ENCODE results near the gene CD8B2. TPM values are rescaled to one million over a fixed set of nuclear protein-coding genes. Genes with fewer than 3 reads are reported as not detected.

Gene CD8B2
- total RNA-seq, 1 donor from 2014 or later = 0.54 TPM

DNA sequence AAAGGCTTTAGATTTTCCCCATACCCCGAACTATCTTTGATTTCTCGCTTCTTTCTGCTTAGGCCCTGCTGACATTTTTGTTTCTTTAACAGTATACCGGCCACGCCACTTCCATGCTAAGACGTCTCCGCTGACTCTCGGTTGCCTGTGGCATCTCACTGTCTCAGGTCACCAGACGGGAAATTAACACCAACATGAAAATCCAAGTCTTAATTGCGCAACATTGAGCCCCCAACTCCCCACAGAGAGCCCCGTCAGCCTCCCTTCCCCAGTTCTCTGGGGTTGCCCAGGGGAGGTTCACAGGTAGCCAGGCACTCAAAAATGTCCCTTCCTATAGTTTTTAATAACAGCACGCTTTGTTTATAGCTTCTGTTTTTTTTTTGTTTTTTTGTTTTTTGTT, 30.2 kb downstream of the CD8B2 start:
- intact Hi-C loops (cut with micrococcal nuclease) = no loop called here
- DNase-seq (ENCODE audit: low spot score) = no peak
- Mint-ChIP-seq H3K27ac (no peak overlapping the region), H3K27me3 (ENCODE audit: insufficient read depth) (no peaks in the 10 kb centered on the region), H3K9me3 (no peaks in the 10 kb centered on the region), H3K4me1 (ENCODE audit: low read depth) (no peaks in the 10 kb centered on the region), H3K4me3 (no peak overlapping the region), H3K36me3 (ENCODE audit: low read depth) (no peaks in the 10 kb centered on the region)

DNA sequence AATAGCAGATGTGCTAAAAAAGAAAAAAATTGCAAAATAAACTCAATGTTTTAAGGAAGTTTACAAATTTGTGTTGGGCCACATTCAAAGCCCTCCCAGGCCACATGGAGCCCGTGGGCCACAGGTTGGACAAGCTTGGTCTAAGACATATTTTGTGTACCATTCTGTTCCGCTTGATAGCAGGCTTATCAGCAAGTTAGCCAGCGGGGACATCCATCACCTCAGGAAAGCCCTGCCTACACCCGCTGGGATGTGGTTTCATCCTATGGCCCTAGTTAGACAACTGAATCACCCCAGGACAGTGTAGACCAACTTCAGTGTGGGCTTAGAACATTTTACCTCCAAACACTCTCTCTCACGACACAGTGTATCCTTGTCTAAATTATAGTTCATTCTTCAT, 32.6 kb downstream of the CD8B2 start:
- DNase-seq (ENCODE audit: low spot score) = no peak
- Mint-ChIP-seq H3K27ac (no peak overlapping the region), H3K9me3 (peaks cover 12% of the 10 kb centered on the region), H3K4me3 (no peak overlapping the region), H3K4me1 (ENCODE audit: low read depth) (no peaks in the 10 kb centered on the region), H3K36me3 (ENCODE audit: low read depth) (no peaks in the 10 kb centered on the region), H3K27me3 (ENCODE audit: insufficient read depth) (no peaks in the 10 kb centered on the region)
- intact Hi-C loops (cut with micrococcal nuclease) = no loop called here

DNA sequence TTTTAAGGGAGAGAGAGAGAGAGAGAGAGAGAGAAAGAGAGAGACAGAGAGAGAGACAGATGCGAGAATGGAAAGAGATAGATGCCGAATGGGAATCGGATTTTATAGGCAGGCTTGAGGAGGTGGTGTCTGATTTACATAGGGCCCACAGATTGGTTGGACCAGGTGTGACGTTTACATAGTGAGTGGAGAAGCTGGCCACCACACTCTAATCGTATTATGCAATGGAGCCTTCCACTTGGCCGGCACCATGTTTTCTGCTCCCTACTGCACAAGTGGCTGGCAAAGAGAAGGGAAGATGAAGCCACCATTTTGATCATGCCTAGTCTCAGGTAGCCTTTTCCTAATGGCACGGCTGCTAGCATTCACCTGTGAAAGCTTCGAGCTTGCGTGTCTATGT, 33.9 kb downstream of the CD8B2 start:
- no peak overlapping the region for H3K4me3 Mint-ChIP-seq
- no peak overlapping the region for H3K27ac Mint-ChIP-seq
- no peaks in the 10 kb centered on the region for H3K36me3 Mint-ChIP-seq (ENCODE audit: low read depth)
- peaks cover 17% of the 10 kb centered on the region for H3K9me3 Mint-ChIP-seq
- no peaks in the 10 kb centered on the region for H3K4me1 Mint-ChIP-seq (ENCODE audit: low read depth)
- intact Hi-C loops (cut with micrococcal nuclease) = no loop called here
- no peaks in the 10 kb centered on the region for H3K27me3 Mint-ChIP-seq (ENCODE audit: insufficient read depth)
- no peak for DNase-seq (ENCODE audit: low spot score)

DNA sequence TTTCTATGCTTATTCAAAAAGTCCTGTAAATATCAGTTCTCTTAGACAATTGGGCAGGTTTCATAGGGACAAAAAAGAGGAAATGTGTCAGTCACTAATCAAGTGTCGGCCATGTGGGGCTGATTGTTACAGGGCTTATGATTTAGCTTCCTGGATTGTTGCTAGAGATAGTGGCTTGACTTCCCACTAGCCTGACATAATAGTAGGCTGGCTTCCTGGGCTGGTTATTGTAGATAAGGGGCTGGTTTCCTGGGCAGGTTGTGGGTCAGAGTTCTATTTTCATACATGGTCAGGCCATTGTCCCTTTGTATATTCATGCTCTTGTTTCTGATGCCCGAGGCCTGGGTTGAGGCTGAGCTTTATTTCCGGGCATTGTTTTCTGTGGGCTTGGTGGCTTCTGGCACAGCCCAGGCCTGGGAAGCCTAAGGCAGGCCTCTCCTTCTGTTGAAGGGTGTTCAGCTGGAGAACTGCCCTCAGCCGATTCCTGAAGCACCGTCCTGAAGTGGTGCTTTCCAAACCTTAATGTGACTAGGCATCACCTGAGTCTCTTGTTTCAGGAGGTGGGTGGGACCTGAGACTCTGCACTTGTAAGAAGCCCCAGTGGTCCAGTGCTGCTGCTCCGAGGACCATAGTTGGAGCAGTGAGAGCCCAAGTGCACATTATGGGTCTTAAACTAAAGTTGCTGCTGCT, 37.0 kb downstream of the CD8B2 start:
- DNase-seq (ENCODE audit: low spot score) = no peak
- H3K27me3 Mint-ChIP-seq (ENCODE audit: insufficient read depth) = no peaks in the 10 kb centered on the region
- H3K36me3 Mint-ChIP-seq (ENCODE audit: low read depth) = no peaks in the 10 kb centered on the region
- H3K27ac Mint-ChIP-seq = no peak overlapping the region
- intact Hi-C loops (cut with micrococcal nuclease) = no loop called here
- no peaks in the 10 kb centered on the region for H3K4me1 Mint-ChIP-seq (ENCODE audit: low read depth)
- H3K9me3 Mint-ChIP-seq = peaks cover 17% of the 10 kb centered on the region
- H3K4me3 Mint-ChIP-seq = no peak overlapping the region

DNA sequence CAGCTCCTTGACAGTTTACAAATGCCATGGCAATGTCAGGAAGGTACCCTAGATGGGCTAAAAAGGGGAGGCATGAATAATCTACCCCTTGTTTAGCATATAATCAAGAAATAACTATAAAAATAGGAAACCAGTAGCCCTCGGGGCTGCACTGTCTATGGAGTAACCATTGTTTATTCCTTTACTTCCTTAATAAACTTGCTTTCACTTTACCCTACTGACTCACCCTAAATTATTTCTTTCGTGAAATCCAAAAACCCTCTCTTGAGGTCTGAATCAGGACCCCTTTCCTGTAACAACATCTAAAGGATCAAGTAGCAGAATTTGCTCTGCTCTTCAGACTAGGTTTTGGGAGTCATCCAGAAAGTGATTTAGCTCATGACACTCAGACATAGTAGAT, 43.7 kb downstream of the CD8B2 start:
- Mint-ChIP-seq H3K36me3 (ENCODE audit: low read depth) (no peaks in the 10 kb centered on the region), H3K4me1 (ENCODE audit: low read depth) (no peaks in the 10 kb centered on the region), H3K27me3 (ENCODE audit: insufficient read depth) (peaks cover 2% of the 10 kb centered on the region), H3K9me3 (no peaks in the 10 kb centered on the region), H3K27ac (no peak overlapping the region), H3K4me3 (no peak overlapping the region)
- intact Hi-C loops (cut with micrococcal nuclease) = no loop called here
- DNase-seq (ENCODE audit: low spot score) = no peak

DNA sequence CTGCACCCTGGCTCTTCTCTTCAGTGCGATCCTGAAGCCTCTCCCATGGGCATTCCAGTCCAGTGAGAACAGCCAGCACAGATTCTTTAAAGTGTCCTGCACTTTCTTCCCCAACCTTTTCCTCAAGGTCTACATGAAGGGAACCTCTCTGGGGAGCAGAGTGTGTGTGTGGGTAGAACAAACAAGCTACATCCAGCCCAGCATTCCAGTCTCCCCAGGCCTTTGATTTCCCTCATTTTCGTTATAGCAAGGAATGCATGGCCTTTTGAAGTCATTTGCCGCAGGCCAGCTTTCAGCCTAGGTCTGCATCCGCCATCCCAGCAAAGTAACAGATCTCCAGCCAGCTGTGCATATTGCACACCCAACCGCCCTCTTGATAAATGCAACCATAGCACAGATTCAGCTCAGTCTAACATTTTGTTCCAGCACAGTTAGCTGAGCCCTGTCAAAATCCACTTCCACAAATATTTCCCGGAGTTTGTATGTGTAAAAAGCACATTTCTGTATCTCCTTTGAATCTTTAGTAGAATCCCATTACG, 44.6 kb downstream of the CD8B2 start:
- H3K9me3 Mint-ChIP-seq = no peaks in the 10 kb centered on the region
- no peak overlapping the region for H3K4me3 Mint-ChIP-seq
- no peak overlapping the region for H3K27ac Mint-ChIP-seq
- intact Hi-C loops (cut with micrococcal nuclease) = no loop called here
- H3K4me1 Mint-ChIP-seq (ENCODE audit: low read depth) = no peaks in the 10 kb centered on the region
- H3K27me3 Mint-ChIP-seq (ENCODE audit: insufficient read depth) = peaks cover 2% of the 10 kb centered on the region
- no peak for DNase-seq (ENCODE audit: low spot score)
- no peaks in the 10 kb centered on the region for H3K36me3 Mint-ChIP-seq (ENCODE audit: low read depth)

DNA sequence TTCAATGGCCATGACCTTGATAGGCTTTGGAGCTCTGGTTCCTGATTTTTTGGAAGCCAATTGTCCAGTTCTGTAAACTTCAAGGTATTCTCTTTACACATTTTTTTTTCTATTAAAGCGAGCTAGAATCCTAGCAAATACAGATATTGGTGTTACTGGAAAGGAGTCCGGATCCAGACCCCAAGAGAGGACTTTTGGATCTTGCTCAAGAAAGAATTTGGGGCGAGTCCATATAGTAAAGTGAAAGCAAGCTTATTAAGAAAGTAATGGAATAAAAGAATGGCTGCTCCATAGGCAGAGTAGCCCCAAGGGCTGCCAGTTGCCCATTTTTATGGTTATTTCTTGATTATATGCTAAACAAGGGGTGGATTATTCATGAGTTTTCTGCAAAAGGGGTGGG, 45.1 kb downstream of the CD8B2 start:
- Mint-ChIP-seq H3K4me3 (no peak overlapping the region), H3K4me1 (ENCODE audit: low read depth) (no peaks in the 10 kb centered on the region), H3K27me3 (ENCODE audit: insufficient read depth) (peaks cover 2% of the 10 kb centered on the region), H3K36me3 (ENCODE audit: low read depth) (no peaks in the 10 kb centered on the region), H3K9me3 (no peaks in the 10 kb centered on the region), H3K27ac (no peak overlapping the region)
- intact Hi-C loops (cut with micrococcal nuclease) = no loop called here
- DNase-seq (ENCODE audit: low spot score) = no peak

DNA sequence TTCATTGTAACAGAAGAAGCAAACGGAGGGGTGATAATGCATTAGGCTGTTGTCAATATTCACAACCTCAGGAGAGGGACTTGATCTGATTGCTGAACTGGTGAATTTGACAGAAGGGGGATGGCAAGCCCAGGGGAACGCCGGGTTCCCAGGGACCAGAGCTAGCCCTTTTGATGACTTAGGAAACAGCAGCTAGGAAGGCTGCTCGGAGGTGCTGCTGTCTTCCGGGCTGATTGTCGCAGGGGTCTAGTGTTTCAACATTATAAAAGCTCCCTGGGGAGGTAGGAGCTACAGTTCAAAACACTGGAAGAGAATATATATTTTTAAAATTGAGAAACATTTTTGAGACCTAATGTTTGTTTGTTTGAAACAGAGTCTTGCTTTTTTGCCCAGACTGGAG, 47.3 kb downstream of the CD8B2 start:
- no peaks in the 10 kb centered on the region for H3K4me1 Mint-ChIP-seq (ENCODE audit: low read depth)
- intact Hi-C loops (cut with micrococcal nuclease) = no loop called here
- H3K4me3 Mint-ChIP-seq = no peak overlapping the region
- H3K36me3 Mint-ChIP-seq (ENCODE audit: low read depth) = no peaks in the 10 kb centered on the region
- H3K9me3 Mint-ChIP-seq = no peaks in the 10 kb centered on the region
- H3K27me3 Mint-ChIP-seq (ENCODE audit: insufficient read depth) = peaks cover 2% of the 10 kb centered on the region
- DNase-seq (ENCODE audit: low spot score) = no peak
- no peak overlapping the region for H3K27ac Mint-ChIP-seq

DNA sequence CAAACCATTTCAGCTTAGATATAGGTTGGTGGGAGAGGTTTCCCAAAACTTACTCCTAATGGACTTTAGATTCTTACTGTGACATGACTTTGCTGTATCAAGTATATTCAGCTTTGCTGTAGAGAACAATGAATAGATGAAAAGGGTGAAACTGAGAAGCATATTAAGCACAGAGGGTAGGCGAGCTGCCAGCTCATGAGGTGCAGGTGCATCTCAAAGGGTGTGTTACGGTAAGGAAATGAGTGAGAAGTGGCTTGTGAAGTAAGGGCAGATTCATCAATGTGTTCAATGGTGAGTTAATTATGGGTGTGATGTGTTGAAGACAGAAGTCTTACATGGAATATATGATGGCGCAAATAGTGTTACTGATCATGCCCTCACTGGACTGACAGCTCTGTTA, 49.3 kb downstream of the CD8B2 start:
- Mint-ChIP-seq H3K4me1 (ENCODE audit: low read depth) (no peaks in the 10 kb centered on the region), H3K36me3 (ENCODE audit: low read depth) (no peaks in the 10 kb centered on the region), H3K9me3 (no peaks in the 10 kb centered on the region), H3K27me3 (ENCODE audit: insufficient read depth) (peaks cover 3% of the 10 kb centered on the region), H3K4me3 (no peak overlapping the region), H3K27ac (no peak overlapping the region)
- no peak for DNase-seq (ENCODE audit: low spot score)
- intact Hi-C loops (cut with micrococcal nuclease) = no loop called here

DNA sequence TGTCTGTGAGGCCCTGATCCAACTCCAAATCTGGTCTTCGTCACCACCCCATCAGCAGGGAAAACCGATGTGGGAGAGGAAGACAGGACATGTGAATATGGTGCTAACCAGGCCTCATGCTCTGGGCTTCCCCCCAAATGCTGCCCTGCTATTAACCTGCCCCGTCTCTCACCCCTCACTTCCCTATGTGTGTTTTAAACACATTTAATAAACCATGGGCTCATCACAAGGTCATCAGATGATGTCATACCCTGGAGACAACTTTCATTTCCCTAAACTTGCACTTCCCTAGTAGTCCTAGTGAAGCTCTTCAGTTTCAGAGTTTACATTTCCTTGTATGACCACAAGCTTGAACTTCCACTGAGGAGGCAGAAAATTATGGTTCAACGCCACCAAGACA, 49.9 kb downstream of the CD8B2 start:
- DNase-seq (ENCODE audit: low spot score) = no peak
- intact Hi-C loops (cut with micrococcal nuclease) = no loop called here
- Mint-ChIP-seq H3K4me1 (ENCODE audit: low read depth) (no peaks in the 10 kb centered on the region), H3K36me3 (ENCODE audit: low read depth) (no peaks in the 10 kb centered on the region), H3K27ac (no peak overlapping the region), H3K9me3 (no peaks in the 10 kb centered on the region), H3K4me3 (no peak overlapping the region), H3K27me3 (ENCODE audit: insufficient read depth) (peaks cover 5% of the 10 kb centered on the region)

DNA sequence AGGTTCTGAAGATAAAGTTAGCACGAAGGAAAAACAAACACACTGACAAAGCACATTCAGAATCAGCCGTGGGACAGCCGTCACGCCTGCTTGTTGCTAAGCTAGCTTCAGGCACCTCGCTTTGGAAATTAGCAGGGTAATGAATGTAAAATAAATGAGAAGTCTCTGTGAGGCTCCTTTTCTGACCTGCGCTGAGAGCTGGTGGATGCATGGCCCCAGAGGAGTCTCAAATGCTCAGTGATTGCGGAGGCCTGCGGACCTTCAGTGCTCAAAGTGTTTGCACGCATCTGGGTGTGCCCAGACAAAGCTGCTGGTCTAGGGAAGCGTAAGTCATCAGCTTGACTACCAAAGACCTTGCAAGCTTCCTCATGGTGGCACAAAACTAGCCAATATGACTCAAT, 50.6 kb downstream of the CD8B2 start:
- intact Hi-C loops (cut with micrococcal nuclease) = no loop called here
- H3K4me1 Mint-ChIP-seq (ENCODE audit: low read depth) = peaks cover 2% of the 10 kb centered on the region
- H3K27me3 Mint-ChIP-seq (ENCODE audit: insufficient read depth) = peaks cover 6% of the 10 kb centered on the region
- no peak overlapping the region for H3K27ac Mint-ChIP-seq
- H3K4me3 Mint-ChIP-seq = no peak overlapping the region
- no peak for DNase-seq (ENCODE audit: low spot score)
- H3K9me3 Mint-ChIP-seq = no peaks in the 10 kb centered on the region
- no peaks in the 10 kb centered on the region for H3K36me3 Mint-ChIP-seq (ENCODE audit: low read depth)

DNA sequence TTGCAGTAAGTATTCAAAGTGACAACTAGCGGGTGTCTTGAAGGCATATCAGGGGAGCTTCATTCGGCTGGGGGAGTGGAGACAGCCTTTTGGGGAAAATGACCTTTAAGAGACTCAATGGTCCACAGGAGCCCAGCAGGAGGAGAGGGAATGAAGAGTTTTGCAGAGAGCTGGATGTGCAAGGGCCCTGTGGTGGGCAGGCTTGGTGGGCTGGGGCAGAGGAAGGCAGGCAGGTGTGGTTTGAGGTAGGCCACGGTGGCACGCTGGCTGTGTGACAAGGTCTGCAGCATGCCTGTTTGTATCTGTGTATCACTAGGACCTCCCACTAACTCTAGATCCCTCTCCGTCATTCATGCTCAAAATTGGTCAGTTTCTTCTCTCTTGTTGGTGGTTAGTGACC, 53.7 kb downstream of the CD8B2 start:
- Mint-ChIP-seq H3K27ac (no peak overlapping the region), H3K27me3 (ENCODE audit: insufficient read depth) (peaks cover 19% of the 10 kb centered on the region), H3K4me1 (ENCODE audit: low read depth) (peaks cover 5% of the 10 kb centered on the region), H3K9me3 (no peaks in the 10 kb centered on the region), H3K36me3 (ENCODE audit: low read depth) (no peaks in the 10 kb centered on the region), H3K4me3 (no peak overlapping the region)
- DNase-seq (ENCODE audit: low spot score) = no peak
- intact Hi-C loops (cut with micrococcal nuclease) = loop anchor here (5.0 to 10.0 kb wide), 2 partner anchors 79 to 266 kb away; no protein-coding TSS in a partner anchor

DNA sequence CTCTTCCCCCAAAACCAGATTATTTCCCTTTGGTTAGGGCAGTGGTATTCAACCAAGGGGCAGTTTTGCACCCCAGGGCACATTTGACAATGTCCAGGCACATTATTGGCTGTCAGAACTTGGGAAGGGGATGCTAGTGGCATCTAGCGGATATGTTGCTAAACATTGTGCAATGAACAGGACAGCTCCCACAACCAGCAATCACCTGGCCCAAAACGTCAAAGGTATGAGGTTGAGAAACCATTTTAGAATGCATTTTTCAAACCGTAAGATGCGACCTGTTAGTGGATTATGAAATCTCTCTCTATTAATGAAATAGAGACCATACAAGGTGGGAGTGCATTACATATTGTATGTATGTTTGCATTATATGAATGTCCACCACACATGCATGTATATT, 54.2 kb downstream of the CD8B2 start:
- no peaks in the 10 kb centered on the region for H3K36me3 Mint-ChIP-seq (ENCODE audit: low read depth)
- peaks cover 5% of the 10 kb centered on the region for H3K4me1 Mint-ChIP-seq (ENCODE audit: low read depth)
- H3K27ac Mint-ChIP-seq = no peak overlapping the region
- H3K27me3 Mint-ChIP-seq (ENCODE audit: insufficient read depth) = peaks cover 19% of the 10 kb centered on the region
- no peaks in the 10 kb centered on the region for H3K9me3 Mint-ChIP-seq
- intact Hi-C loops (cut with micrococcal nuclease) = loop anchor here (5.0 to 10.0 kb wide), 2 partner anchors 79 to 267 kb away; no protein-coding TSS in a partner anchor
- no peak for DNase-seq (ENCODE audit: low spot score)
- H3K4me3 Mint-ChIP-seq = no peak overlapping the region

Data from activated T-helper 1 cell treated with anti-CD3 and anti-CD28 coated beads, Interleukin-12 subunit alpha, Interleukin-12 subunit beta, Interleukin-2, Interleukin-4 antibody, amounts not matched to agents 30 ng/mL and 10 ng/mL and 1 ng/mL, durations not matched to agents 14 hours and 24 hours and 36 hours (primary cell).